ENCODE results near the gene ASCC3.

- TF ChIP-seq CTCF (IDR thresholded peaks at IDR 0.05) = no peak
- no peak for TF ChIP-seq POLR2A (IDR thresholded peaks at IDR 0.05)
Observed at GRCh38 chr6:100889351-100889750, 8.2 kb upstream of the ASCC3 start.

Data from lower leg skin (tissue), 3 donors.